ENCODE measurements around the gene OR6A2. TPM values are rescaled to one million over a fixed set of nuclear protein-coding genes. Genes with fewer than 3 reads are reported as not detected.

The OR6A2 gene
- total RNA-seq: 0.31 and 0.47 TPM in 2 replicates

DNA sequence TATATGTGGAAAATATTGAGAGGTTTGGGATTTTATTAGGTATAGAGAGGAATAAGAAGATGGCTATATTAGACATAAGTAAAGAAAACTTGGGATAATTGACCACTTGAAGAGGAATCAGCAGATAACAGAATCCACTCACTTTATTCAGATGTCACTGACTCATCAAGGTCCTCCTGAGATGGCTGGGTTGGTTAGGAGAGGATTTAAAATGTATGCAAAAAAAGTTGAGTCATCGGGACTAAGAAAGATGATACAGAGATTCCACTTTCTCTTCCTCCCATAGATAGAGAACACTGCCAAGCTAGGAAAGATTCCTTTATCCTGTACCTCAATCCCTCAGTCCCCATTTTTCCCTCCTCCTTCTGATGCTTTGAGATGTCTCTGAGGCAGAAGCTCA lies at the start of gene OR6A2:
OR6A2 (minus strand) TSS at position 288 of the 400 bp plus-strand sequence. CDS start 3,981 bp downstream, outside the sequence.
- H3K36me3 Mint-ChIP-seq (ENCODE audit: low read depth): no peaks in the 10 kb centered on the region

DNA sequence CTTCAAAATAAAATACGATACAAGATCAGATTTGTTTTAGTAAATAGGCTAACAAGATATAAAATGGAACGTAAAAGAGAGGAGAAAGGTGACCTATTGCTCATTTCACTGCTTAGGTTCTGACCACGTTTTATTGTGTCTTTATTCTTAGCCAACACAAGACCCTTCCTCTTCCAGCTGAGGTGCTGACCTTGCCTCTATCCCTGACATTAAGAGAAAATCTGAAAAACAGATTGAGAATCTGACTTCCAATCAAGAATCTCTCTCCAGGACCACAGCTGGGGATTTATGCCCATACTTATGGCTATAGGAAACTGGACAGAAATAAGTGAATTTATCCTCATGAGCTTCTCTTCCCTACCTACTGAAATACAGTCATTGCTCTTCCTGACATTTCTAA lies 45.9 kb upstream of the OR6A2 start, which contains the start of gene OR10A5:
OR10A5 (plus strand) TSS at position 301 of the 400 bp plus-strand sequence; CDS start at position 301, 0 bp downstream.
- no peak within 1 kb of the TSS for H3K27ac Mint-ChIP-seq
- H3K36me3 Mint-ChIP-seq (ENCODE audit: low read depth): no peaks in the 10 kb centered on the region
- H3K4me3 Mint-ChIP-seq: no peak within 1 kb of the TSS
- no peak for DNase-seq (ENCODE audit: low spot score)
- intact Hi-C loops (cut with micrococcal nuclease): no loop called here
- H3K4me1 Mint-ChIP-seq (ENCODE audit: low read depth): no peaks in the 10 kb centered on the region
- H3K27me3 Mint-ChIP-seq (ENCODE audit: insufficient read depth): peaks cover 2% of the 10 kb centered on the region
- peaks cover 3% of the 10 kb centered on the region for H3K9me3 Mint-ChIP-seq

More for the DNA sequence above, at the start of gene OR6A2:
- Mint-ChIP-seq H3K27ac (no peak within 1 kb of the TSS), H3K9me3 (no peaks in the 10 kb centered on the region), H3K4me3 (no peak within 1 kb of the TSS), H3K4me1 (ENCODE audit: low read depth) (no peaks in the 10 kb centered on the region), H3K27me3 (ENCODE audit: insufficient read depth) (no peaks in the 10 kb centered on the region)
- intact Hi-C loops (cut with micrococcal nuclease): no loop called here
- DNase-seq (ENCODE audit: low spot score): no peak

DNA sequence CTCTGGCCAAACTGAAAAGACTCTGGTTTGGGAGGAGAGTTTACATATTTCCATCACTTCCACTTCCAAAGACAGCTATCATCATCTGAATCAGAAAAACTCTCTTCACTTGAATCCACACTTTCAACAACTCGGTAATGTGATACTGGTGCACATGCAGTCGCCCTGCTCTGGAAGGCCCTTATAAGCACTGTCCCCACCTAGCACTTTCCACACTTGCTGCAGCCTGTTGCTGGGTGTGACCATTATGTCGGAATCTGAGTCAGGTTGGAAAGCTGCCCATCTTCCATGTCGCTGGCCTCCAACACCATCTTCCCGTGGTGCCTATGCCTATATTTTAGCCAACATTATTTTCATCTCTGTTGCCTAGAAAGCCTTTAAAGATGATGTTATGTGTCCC lies 44.9 kb upstream of the OR6A2 start:
- intact Hi-C loops (cut with micrococcal nuclease): no loop called here
- Mint-ChIP-seq H3K36me3 (ENCODE audit: low read depth) (no peaks in the 10 kb centered on the region), H3K27ac (no peak overlapping the region), H3K4me1 (ENCODE audit: low read depth) (no peaks in the 10 kb centered on the region), H3K27me3 (ENCODE audit: insufficient read depth) (peaks cover 2% of the 10 kb centered on the region), H3K4me3 (no peak overlapping the region), H3K9me3 (no peaks in the 10 kb centered on the region)
- DNase-seq (ENCODE audit: low spot score): no peak

DNA sequence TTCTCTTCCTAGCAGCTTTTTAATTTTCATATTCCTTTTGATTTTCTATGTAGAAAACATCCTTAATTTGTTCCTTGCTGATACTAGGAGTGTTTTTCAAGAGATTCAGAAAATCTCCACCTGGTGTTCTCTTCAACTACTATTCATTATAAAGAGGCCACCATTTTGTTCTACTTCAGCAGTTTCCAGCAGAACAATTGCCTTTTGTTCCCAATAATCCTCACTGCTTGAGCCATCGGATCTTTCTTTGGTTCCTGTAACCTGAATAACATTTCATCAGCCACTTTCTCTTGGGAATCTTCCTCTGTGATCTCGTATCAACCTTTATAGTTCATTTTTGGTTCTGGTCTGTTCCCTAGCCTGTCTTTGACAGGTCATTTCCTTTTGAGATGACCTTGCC lies 44.2 kb upstream of the OR6A2 start:
- no peaks in the 10 kb centered on the region for H3K36me3 Mint-ChIP-seq (ENCODE audit: low read depth)
- no peaks in the 10 kb centered on the region for H3K4me1 Mint-ChIP-seq (ENCODE audit: low read depth)
- no peak overlapping the region for H3K4me3 Mint-ChIP-seq
- H3K27ac Mint-ChIP-seq: no peak overlapping the region
- DNase-seq (ENCODE audit: low spot score): no peak
- intact Hi-C loops (cut with micrococcal nuclease): no loop called here
- peaks cover 2% of the 10 kb centered on the region for H3K27me3 Mint-ChIP-seq (ENCODE audit: insufficient read depth)
- no peaks in the 10 kb centered on the region for H3K9me3 Mint-ChIP-seq

DNA sequence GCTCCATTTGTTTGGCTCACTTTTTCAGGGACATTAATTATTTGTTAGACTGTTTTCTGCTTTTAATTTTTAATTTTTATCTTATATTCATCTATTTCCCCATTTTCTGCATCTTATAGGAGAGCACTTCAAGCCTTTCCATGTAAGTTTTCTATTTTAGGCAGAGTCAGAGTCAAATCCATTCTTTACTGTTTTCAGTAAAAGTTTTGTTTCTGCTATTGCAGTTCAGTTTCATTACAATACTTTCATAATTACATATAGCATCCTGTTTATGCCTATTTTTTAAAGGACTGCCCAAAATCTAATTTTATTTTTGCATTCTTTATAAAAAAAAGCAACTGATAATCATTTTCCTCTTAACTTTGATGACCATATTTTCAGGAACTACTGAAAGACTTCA lies 42.2 kb upstream of the OR6A2 start:
- intact Hi-C loops (cut with micrococcal nuclease): no loop called here
- H3K4me3 Mint-ChIP-seq: no peak overlapping the region
- peaks cover 7% of the 10 kb centered on the region for H3K27me3 Mint-ChIP-seq (ENCODE audit: insufficient read depth)
- DNase-seq (ENCODE audit: low spot score): no peak
- no peaks in the 10 kb centered on the region for H3K9me3 Mint-ChIP-seq
- H3K27ac Mint-ChIP-seq: no peak overlapping the region
- H3K4me1 Mint-ChIP-seq (ENCODE audit: low read depth): no peaks in the 10 kb centered on the region
- H3K36me3 Mint-ChIP-seq (ENCODE audit: low read depth): no peaks in the 10 kb centered on the region

DNA sequence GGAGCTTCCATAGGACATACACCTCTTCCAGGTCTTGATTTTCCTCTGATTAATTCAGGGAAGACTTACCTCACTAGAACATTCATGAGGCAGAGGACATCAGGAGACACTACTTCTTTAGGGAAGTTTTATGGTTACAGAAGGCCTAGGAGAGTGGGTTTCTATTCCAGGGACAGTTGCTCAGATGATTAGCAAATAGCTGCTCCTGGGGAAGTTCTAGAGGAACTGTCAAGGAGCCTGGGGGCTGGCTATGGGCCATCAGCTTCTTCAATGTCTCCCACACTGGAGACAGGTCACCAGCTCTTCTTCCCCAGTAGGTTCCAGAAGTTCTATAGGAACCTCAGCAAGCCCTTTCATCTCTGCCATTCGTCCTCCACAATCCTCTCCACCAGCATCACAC lies 34.5 kb upstream of the OR6A2 start:
- Mint-ChIP-seq H3K36me3 (ENCODE audit: low read depth) (no peaks in the 10 kb centered on the region), H3K4me1 (ENCODE audit: low read depth) (no peaks in the 10 kb centered on the region), H3K4me3 (no peak overlapping the region), H3K9me3 (no peaks in the 10 kb centered on the region), H3K27me3 (ENCODE audit: insufficient read depth) (peaks cover 6% of the 10 kb centered on the region), H3K27ac (no peak overlapping the region)
- no peak for DNase-seq (ENCODE audit: low spot score)
- intact Hi-C loops (cut with micrococcal nuclease): no loop called here

DNA sequence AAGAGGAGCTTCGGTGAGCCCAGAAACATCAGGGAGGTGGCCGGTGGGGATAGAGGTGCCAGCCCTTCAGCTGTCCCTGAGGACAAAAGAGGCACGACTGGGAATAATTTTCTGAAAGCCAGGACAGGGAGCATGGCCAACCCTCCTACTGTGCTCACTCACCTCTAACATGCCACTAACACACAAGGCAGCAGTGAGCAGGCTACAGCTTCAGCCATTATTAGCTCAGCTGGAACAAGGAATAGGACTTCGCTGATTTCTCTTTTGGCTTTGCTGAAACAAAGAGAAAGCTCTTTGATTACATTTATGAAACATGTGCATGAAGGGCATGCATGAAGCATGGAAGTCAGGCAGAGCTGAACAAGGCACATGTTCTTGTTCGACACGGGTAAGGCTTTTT lies 33.9 kb upstream of the OR6A2 start:
- H3K36me3 Mint-ChIP-seq (ENCODE audit: low read depth): no peaks in the 10 kb centered on the region
- no peaks in the 10 kb centered on the region for H3K4me1 Mint-ChIP-seq (ENCODE audit: low read depth)
- no peak overlapping the region for H3K4me3 Mint-ChIP-seq
- intact Hi-C loops (cut with micrococcal nuclease): no loop called here
- no peaks in the 10 kb centered on the region for H3K9me3 Mint-ChIP-seq
- DNase-seq (ENCODE audit: low spot score): no peak
- no peak overlapping the region for H3K27ac Mint-ChIP-seq
- peaks cover 8% of the 10 kb centered on the region for H3K27me3 Mint-ChIP-seq (ENCODE audit: insufficient read depth)

DNA sequence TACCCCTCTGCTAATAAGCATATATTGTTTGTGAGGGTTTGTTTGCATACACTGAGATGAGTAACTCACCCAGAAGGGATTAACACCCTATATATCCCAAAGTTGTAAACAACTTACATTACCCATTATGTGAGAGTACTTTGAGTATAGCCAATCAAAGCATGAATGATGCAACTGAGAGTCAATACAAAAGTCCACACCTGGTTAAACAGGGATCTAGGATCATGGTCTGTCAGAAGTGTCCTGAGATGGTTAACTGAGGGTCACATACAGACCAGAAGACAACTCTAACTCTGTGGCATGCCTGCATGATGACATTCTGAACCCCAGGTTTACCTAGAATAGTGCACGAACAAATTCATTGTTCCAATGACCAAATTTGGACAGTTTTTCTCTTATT lies 28.6 kb upstream of the OR6A2 start:
- no peaks in the 10 kb centered on the region for H3K4me1 Mint-ChIP-seq (ENCODE audit: low read depth)
- H3K36me3 Mint-ChIP-seq (ENCODE audit: low read depth): no peaks in the 10 kb centered on the region
- no peak overlapping the region for H3K27ac Mint-ChIP-seq
- H3K4me3 Mint-ChIP-seq: no peak overlapping the region
- H3K27me3 Mint-ChIP-seq (ENCODE audit: insufficient read depth): peaks cover 5% of the 10 kb centered on the region
- intact Hi-C loops (cut with micrococcal nuclease): no loop called here
- no peaks in the 10 kb centered on the region for H3K9me3 Mint-ChIP-seq
- no peak for DNase-seq (ENCODE audit: low spot score)

DNA sequence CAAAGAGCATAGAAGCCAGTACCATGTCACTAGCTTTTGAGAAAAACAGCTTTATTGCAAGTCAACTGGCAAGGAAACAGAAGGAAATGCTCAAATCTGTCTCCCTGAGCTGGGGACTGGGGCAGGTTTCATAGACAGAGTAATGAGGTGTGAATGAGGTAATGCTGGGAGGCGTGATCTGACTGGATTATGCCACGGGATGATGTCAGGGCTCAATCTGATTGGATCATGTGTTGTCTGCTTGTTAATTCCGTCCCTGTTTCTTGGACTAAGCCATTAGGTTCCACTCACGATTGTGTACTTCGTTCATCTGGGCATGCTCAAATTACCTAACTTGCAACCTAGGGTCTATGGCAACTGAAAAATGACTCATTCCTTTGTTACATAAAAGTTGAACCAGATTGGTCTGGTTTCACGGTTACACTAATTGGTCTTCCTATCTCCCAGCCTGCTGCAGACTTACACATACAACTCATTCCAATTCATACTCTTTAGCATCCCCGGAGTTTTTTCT lies 25.8 kb upstream of the OR6A2 start:
- no peaks in the 10 kb centered on the region for H3K9me3 Mint-ChIP-seq
- H3K4me3 Mint-ChIP-seq: no peak overlapping the region
- no peaks in the 10 kb centered on the region for H3K36me3 Mint-ChIP-seq (ENCODE audit: low read depth)
- peaks cover 10% of the 10 kb centered on the region for H3K27me3 Mint-ChIP-seq (ENCODE audit: insufficient read depth)
- H3K4me1 Mint-ChIP-seq (ENCODE audit: low read depth): no peaks in the 10 kb centered on the region
- H3K27ac Mint-ChIP-seq: no peak overlapping the region
- intact Hi-C loops (cut with micrococcal nuclease): no loop called here
- no peak for DNase-seq (ENCODE audit: low spot score)

DNA sequence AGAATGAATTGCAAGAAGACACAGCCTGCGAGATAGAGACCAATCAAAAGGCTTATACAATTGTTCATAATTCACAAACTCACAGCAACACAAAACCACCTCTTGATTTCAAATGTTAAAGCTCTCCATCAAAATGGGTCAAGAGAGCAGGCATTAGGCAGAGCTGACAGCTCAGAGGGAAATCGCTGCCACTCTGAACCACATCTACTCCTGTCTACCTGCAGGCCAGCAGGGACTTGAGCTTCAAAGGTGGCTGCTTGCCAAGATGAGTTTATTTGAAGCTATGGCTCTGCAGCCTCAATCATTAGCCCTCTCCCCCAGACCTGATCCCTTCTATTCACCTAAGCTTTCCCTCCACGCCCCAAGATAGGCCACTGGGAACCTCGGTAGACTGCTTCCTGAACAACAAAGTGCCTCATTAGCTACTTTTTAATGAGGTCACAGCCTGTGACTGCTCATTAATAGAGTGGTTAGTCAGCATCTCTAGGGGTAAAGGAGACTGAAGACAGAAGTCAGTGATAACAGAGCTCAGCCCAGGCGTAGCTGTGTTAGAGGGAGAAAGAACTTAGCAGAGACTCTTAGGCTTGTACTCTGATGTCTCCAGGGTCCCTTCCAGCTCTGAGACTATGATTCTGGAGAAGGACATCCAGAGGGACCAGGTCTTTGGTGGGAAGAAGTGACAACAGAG lies 24.8 kb upstream of the OR6A2 start:
- intact Hi-C loops (cut with micrococcal nuclease): no loop called here
- Mint-ChIP-seq H3K36me3 (ENCODE audit: low read depth) (no peaks in the 10 kb centered on the region), H3K4me1 (ENCODE audit: low read depth) (no peaks in the 10 kb centered on the region), H3K27ac (no peak overlapping the region), H3K9me3 (no peaks in the 10 kb centered on the region), H3K27me3 (ENCODE audit: insufficient read depth) (peaks cover 12% of the 10 kb centered on the region), H3K4me3 (no peak overlapping the region)
- no peak for DNase-seq (ENCODE audit: low spot score)

DNA sequence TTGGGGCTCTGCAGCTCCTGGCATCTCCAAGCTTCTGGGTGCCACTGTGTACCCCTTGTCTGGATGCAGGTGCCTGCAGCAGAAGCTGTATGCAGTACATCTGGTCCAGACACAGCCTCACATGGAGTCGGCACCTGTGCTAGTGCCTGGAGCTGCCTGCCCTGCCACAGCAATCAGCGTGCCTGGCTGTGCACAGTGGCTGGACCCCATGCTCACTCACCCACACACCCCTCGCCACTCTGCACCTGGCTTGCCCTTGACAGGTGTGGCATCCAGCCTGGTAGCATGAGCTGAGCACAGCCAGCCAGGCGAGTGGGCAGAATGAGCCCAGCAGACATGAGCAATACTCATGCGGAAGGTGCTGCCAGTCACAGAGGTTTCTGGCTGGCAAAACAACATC lies 19.5 kb upstream of the OR6A2 start:
- intact Hi-C loops (cut with micrococcal nuclease): loop anchor here (10.0 kb wide), 1 partner anchor 456 kb away; no protein-coding TSS in a partner anchor
- H3K4me3 Mint-ChIP-seq: no peak overlapping the region
- H3K27ac Mint-ChIP-seq: no peak overlapping the region
- no peaks in the 10 kb centered on the region for H3K4me1 Mint-ChIP-seq (ENCODE audit: low read depth)
- H3K27me3 Mint-ChIP-seq (ENCODE audit: insufficient read depth): peaks cover 8% of the 10 kb centered on the region
- no peak for DNase-seq (ENCODE audit: low spot score)
- H3K36me3 Mint-ChIP-seq (ENCODE audit: low read depth): no peaks in the 10 kb centered on the region
- H3K9me3 Mint-ChIP-seq: no peaks in the 10 kb centered on the region

DNA sequence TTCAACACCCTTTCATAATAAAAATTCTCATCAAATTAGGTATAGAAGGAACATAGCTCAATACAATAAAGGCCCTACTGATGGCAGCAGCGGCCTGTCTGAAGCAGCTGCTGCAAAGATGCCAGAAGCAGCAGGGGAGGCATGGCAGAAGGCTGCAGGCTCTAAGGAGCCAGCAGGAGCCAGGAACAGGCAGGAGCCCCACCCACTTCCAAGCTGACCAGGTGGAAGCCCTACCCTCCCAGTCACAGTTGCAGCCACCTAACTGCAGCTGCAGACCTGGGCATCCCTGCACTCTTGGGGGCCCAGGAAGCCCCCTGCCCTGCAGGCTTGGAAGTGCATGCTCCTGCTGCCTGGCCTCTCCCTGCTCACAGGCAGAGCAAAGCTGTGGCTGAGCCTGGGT lies 18.2 kb upstream of the OR6A2 start:
- no peaks in the 10 kb centered on the region for H3K4me1 Mint-ChIP-seq (ENCODE audit: low read depth)
- no peaks in the 10 kb centered on the region for H3K36me3 Mint-ChIP-seq (ENCODE audit: low read depth)
- H3K27ac Mint-ChIP-seq: no peak overlapping the region
- H3K9me3 Mint-ChIP-seq: no peaks in the 10 kb centered on the region
- peaks cover 7% of the 10 kb centered on the region for H3K27me3 Mint-ChIP-seq (ENCODE audit: insufficient read depth)
- no peak overlapping the region for H3K4me3 Mint-ChIP-seq
- no peak for DNase-seq (ENCODE audit: low spot score)
- intact Hi-C loops (cut with micrococcal nuclease): loop anchor here (10.0 kb wide), 1 partner anchor 457 kb away; no protein-coding TSS in a partner anchor

DNA sequence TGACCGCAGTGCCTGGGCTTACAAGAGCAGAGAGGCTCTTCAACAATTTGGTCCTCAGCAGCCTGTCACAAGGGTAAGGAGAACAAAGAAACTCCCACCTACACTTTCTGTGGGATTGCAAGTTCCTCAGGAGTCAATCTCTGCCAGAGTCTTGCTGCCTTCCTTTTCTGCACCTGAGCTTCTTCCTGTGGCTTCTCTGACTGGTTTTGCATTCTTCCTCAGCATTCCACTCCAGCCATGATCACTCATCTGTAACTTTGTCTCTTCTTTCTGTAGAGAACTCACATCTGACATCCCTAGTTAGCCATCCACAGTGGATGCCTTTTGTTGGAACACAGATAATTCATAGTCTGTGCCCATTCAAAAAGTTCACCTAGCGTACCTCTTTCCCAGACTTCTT lies 14.2 kb upstream of the OR6A2 start:
- H3K4me1 Mint-ChIP-seq (ENCODE audit: low read depth): no peaks in the 10 kb centered on the region
- no peaks in the 10 kb centered on the region for H3K36me3 Mint-ChIP-seq (ENCODE audit: low read depth)
- intact Hi-C loops (cut with micrococcal nuclease): loop anchor here (5.0 to 10.0 kb wide), 3 partner anchors 461 to 879 kb away; no protein-coding TSS in a partner anchor
- no peak for DNase-seq (ENCODE audit: low spot score)
- no peaks in the 10 kb centered on the region for H3K9me3 Mint-ChIP-seq
- H3K27me3 Mint-ChIP-seq (ENCODE audit: insufficient read depth): peaks cover 13% of the 10 kb centered on the region
- H3K4me3 Mint-ChIP-seq: no peak overlapping the region
- H3K27ac Mint-ChIP-seq: no peak overlapping the region

Data from activated T-helper 1 cell treated with anti-CD3 and anti-CD28 coated beads, Interleukin-12 subunit alpha, Interleukin-12 subunit beta, Interleukin-2, Interleukin-4 antibody, amounts not matched to agents 30 ng/mL and 10 ng/mL and 1 ng/mL, durations not matched to agents 14 hours and 24 hours and 36 hours (primary cell).